ENCODE data around the gene CAMTA1. TPM values are rescaled to one million over a fixed set of nuclear protein-coding genes. Genes with fewer than 3 reads are reported as not detected.

CAMTA1 gene
- total RNA-seq, 1 donor from 2014 or later, result 47.9 TPM

DNA sequence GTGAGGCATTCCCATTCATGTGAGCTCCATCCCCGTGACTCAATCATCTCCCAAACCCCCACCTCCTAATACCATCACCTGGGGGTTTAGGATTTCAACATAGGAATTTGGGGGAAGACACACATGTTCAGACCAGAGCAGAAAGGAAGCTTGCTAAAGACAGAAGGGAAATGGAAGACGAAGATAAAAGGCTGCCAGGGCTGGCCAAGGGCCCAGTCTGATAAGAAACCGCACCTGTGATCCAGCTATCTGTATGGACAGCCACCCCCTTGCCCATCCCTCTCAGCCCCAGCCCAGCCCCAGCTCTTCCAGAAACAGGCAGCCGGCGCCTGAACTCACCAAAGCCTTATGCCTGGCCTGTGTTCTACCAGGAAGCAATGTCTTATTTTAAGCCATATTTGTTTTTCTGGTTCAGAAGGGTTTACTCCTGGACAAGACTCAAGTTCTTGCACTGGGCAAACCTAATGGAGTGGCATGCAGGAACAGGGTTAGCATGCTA is 787.4 kb downstream of the CAMTA1 start:
- ATAC-seq (peak; percentile 41 to 70), DNase-seq (no peak)
- H3K4me1 ChIP-seq, result peaks cover 29% of the 10 kb centered on the region
- H3K36me3 ChIP-seq, result no peaks in the 10 kb centered on the region
- H3K4me3 ChIP-seq, result no peak overlapping the region
- no peaks in the 10 kb centered on the region for H3K27me3 ChIP-seq (ENCODE audit: low read depth)
- TF ChIP-seq, protein P1, sequence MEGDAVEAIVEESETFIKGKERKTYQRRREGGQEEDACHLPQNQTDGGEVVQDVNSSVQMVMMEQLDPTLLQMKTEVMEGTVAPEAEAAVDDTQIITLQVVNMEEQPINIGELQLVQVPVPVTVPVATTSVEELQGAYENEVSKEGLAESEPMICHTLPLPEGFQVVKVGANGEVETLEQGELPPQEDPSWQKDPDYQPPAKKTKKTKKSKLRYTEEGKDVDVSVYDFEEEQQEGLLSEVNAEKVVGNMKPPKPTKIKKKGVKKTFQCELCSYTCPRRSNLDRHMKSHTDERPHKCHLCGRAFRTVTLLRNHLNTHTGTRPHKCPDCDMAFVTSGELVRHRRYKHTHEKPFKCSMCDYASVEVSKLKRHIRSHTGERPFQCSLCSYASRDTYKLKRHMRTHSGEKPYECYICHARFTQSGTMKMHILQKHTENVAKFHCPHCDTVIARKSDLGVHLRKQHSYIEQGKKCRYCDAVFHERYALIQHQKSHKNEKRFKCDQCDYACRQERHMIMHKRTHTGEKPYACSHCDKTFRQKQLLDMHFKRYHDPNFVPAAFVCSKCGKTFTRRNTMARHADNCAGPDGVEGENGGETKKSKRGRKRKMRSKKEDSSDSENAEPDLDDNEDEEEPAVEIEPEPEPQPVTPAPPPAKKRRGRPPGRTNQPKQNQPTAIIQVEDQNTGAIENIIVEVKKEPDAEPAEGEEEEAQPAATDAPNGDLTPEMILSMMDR (IDR thresholded peaks at IDR 0.05), result no peak
- intact Hi-C loops (cut with DNase I), result no loop called here
- no peak overlapping the region for H3K27ac ChIP-seq
- H3K9me3 ChIP-seq, result no peaks in the 10 kb centered on the region

DNA sequence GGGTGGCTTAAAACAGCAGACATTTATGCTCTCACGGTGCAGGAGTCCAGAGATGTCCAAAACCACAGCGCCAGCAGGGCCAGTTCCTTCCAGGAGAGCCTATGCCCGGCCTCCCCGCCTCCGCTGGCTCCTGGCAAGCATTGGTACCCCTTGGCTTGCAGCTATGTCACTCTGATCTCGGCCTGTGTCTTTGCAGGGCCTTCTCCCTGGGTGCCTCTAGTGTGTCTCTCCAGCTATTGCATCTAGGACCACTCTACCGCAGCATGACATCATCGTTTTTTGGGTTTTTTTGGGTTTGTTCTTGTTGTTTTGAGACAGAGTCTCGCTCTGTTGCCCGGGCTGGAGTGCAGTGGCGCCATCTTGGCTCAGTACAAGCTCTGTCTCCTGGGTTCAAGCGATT is 788.2 kb downstream of the CAMTA1 start:
- H3K27ac ChIP-seq, result no peak overlapping the region
- intact Hi-C loops (cut with DNase I), result no loop called here
- H3K36me3 ChIP-seq, result no peaks in the 10 kb centered on the region
- H3K4me3 ChIP-seq, result no peak overlapping the region
- no peak for ATAC-seq
- TF ChIP-seq, protein P1 (IDR thresholded peaks at IDR 0.05), result no peak
- DNase-seq, result peak; percentile 25
- H3K9me3 ChIP-seq, result no peaks in the 10 kb centered on the region
- no peaks in the 10 kb centered on the region for H3K27me3 ChIP-seq (ENCODE audit: low read depth)
- H3K4me1 ChIP-seq, result peaks cover 29% of the 10 kb centered on the region

DNA sequence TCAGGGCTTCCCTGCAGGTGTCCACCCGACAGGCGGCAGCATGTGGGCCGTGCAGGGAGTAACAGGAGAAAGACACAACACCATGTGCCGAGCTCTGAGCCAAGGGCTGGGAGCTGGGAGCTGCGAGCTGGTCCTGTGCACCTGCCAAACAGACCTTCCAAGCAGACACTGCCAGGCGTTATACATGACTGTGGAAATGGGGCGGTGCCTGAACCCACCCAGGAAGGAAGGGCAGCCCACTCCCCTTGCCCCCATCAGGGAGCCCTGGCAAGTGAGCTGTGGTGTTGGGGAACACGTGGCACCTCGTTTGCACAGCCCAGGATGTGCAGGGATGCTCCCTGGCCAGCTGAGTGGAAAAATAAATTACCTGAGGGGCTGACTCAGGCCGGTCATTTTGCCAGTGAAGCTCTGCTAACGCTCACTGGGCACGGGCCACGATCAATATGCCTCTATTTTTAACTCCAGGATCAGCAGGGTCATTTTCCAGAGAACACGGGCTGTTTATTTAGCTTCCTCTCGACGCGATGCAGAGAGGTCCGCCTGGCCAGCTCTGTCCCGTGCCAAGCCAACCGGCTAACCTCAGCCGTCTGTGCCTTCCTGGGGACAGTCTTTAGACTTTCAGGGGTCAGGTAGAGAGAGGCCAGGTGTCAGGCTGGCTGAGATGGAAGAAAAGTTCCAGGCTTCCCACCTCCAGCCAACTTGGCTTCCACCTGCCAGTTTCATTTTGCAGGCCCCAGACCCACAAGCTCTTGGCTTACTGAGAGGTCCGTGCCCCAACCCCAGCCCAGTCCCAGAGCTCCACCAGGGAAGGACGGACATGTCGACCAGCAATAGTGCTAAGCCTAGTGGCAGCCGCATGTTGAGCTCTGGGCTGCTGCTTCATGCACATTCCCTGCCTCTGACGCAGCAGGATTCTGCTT is 789.1 kb downstream of the CAMTA1 start:
- no peak overlapping the region for H3K4me3 ChIP-seq
- H3K36me3 ChIP-seq, result no peaks in the 10 kb centered on the region
- H3K27ac ChIP-seq, result no peak overlapping the region
- TF ChIP-seq, protein P1 (IDR thresholded peaks at IDR 0.05), result no peak
- intact Hi-C loops (cut with DNase I), result no loop called here
- ATAC-seq (peak; percentile 59 to 76), DNase-seq (peak; percentile 55)
- no peaks in the 10 kb centered on the region for H3K27me3 ChIP-seq (ENCODE audit: low read depth)
- H3K9me3 ChIP-seq, result no peaks in the 10 kb centered on the region
- peaks cover 29% of the 10 kb centered on the region for H3K4me1 ChIP-seq

DNA sequence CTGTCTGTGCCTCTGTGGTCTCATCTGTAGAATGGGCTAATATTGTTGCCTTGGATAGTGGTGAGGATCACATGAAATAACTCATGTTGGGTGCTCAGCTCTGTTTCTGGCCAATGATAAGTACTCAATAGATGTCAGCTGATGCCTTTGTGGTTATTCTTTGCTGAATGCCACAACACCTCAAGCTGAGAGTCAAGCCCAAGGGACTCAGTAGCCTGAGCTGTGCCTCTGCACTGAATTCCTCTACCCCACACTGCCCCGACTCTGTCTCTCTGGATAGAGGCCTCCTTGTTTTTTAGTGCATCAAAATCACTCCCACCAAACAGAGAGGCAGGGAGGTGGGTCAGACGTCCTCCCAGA is 789.8 kb downstream of the CAMTA1 start:
- TF ChIP-seq, protein P1 (IDR thresholded peaks at IDR 0.05), result no peak
- peaks cover 29% of the 10 kb centered on the region for H3K4me1 ChIP-seq
- ATAC-seq (no peak), DNase-seq (no peak)
- no peak overlapping the region for H3K4me3 ChIP-seq
- H3K27me3 ChIP-seq (ENCODE audit: low read depth), result no peaks in the 10 kb centered on the region
- H3K36me3 ChIP-seq, result no peaks in the 10 kb centered on the region
- no peak overlapping the region for H3K27ac ChIP-seq
- no peaks in the 10 kb centered on the region for H3K9me3 ChIP-seq
- intact Hi-C loops (cut with DNase I), result no loop called here

DNA sequence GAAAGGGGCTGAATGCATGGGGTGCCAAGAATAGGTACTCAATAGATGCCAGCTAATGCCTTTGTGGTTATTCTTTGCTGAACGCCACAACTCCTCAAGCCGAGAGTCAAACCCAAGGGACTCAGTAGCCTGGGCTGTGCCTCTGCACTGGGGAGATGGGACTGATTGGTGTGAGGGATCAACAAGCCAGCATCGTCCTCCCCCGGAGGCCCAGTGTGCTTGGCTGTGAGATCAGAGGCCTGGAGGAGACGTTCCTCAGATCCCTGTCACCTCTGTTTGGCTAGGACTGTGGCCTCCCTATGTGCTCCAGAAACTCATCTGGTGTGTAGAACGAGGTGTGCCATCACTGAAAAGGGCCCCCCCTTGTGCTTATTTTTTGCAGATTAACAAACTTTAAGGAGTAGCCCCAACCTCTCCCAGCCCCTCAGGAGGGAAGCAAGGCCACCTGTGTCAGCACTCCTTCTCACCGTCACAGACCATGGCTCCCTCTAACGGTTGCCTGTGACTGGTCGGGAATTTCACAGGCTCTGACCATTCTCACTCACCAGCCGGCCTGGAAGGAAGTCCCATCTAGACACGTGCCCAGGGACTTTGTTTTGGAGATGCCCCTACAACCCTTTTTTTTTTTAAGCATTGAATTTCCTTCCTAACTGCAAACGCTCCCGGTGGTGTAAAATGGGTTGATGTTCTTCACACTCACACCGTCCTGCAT is 791.8 kb downstream of the CAMTA1 start:
- H3K9me3 ChIP-seq, result no peaks in the 10 kb centered on the region
- no peak overlapping the region for H3K27ac ChIP-seq
- H3K4me3 ChIP-seq, result no peak overlapping the region
- H3K4me1 ChIP-seq, result peaks cover 29% of the 10 kb centered on the region
- H3K27me3 ChIP-seq (ENCODE audit: low read depth), result no peaks in the 10 kb centered on the region
- TF ChIP-seq, protein P1 (IDR thresholded peaks at IDR 0.05), result no peak
- DNase-seq (no peak), ATAC-seq (no peak)
- intact Hi-C loops (cut with DNase I), result no loop called here
- H3K36me3 ChIP-seq, result no peaks in the 10 kb centered on the region

All from lower lobe of right lung (tissue), 2 donors.